GM19025 (cell line): ENCODE measurements around the gene MRPS18A.

Source experiments
- ATAC-seq: cut with Tn5 transposase; IDR thresholded peaks from one replicate; pipeline ENCODE4 v1.9.1; 2021; ENCODE audit warnings: mild to moderate bottlenecking, low read depth, moderate library complexity; ENCODE audit not compliant: unreplicated experiment

MRPS18A gene

DNA sequence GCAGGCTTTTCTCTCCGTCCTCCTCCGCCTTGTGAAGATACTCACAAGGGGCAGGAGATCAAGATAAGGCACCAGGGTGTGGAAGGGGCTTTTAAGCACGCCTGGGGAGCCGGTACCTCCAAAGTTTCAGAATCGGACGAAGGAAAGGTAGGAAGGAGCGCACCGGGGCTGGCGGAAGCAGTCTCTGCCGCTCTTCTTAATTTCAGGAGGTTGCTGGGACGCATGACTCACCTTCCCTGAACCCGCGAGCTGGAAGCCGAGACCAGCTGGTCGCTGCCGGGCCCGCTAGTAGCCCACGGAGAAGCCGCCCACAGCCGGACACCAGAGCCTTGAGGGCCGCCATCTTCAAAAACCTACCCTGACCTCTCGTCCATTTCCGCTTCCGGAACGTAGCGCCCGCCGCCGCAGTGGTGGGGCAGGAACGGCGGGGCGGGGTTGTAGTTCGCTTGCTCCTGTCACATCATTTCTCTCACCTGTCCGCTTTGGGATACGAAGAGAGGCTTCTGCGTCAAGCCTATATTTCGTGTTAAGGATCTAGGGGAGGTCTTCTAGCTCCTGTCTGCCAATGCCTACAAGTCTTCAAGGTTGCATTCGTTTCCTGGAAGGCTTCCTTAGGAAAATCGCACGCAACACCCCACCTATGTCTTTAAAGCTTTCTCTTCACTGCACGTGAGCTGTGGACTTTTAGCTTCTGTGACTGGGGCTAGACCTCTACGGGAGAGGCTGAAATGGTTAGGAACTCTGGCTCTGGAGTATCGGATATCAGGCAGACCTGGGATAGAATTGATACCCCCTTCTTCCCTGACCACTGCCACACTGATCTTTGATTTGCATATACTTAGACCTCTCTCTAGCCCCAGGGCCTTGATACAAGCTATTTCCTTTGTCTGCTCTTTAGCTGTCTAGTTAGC, at the start of gene MRPS18A:
Gene MRPS18A, minus strand, starts transcription at position 355 of the 911 bp plus-strand sequence. Its CDS starts 12 bp downstream, at position 343.
- peak; percentile 88 for ATAC-seq

DNA sequence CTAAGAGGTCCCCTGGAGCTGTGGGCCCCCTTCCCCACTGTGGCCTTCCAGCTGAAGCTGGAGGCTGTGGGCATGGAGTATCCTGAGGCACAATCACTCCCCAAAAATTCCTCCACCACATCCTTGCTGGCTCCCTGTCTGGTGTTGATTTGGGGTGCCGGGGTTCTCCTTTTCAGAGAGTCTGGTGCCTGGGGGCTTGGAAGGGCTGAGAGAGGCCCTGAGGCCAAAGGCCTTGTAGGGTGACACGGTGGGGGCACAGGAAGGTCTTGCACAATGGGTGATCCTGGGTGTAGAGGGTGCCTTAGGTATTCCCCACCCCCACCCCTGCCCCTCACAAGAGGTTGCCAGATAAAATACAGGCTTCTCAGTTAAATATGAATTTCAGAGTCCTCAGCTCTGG, 49.3 kb upstream of the MRPS18A start:
- no peak for ATAC-seq

DNA sequence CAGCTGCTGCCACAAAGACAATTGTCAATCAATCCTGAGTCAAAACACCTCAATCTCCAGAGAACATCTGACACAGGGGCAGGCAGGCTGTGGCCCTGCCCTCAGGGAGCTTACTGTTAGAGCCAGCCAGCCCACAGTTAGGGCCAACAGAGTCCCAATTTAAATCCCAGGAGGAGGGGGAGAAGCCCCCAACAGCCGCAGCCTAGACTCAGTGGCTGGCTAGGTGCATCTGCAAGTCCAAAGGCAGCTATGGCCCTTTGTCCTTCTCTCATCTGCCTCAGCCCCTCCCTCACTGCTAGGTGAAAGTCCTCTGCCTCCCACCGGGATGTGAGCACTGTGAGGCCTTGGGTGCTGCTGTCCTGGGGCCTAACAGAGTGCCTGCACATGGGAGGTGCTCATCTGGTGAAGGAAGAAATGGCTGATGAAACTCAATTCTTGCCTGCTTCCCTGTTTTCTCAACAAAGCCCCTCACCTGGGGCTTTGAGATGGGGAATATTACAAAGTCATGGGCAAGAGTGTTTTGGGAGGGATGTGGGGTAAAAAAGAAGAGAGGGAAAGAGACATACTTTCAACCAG, 48.7 kb upstream of the MRPS18A start:
- ATAC-seq = no peak

DNA sequence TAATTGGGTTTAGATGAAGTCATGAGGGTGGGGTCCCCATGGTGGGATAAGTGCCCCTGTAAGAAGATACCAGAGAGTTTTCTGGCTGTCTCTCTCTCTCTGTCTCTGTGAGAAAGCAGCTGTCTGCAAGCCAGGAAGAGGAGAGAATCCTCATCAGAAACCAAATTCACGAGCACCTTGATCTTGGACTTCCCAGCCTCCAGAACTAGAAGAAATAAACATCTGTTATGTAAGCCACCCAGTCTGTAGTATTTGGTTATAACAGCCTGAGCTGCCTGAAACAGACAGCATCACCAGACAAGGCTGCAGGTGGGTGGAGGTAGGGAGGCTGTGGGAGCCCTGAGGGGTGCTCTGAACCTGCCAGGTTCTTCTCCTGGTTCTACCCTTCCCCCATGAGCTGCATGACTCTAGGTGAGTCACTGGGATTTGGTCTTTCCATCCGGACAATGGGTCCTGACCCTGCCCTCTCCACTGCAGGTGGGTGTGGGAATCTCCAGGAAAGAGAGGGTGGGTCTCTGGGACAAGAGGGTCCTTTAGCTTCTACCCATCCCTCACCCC, 48.1 kb upstream of the MRPS18A start:
- no peak for ATAC-seq

DNA sequence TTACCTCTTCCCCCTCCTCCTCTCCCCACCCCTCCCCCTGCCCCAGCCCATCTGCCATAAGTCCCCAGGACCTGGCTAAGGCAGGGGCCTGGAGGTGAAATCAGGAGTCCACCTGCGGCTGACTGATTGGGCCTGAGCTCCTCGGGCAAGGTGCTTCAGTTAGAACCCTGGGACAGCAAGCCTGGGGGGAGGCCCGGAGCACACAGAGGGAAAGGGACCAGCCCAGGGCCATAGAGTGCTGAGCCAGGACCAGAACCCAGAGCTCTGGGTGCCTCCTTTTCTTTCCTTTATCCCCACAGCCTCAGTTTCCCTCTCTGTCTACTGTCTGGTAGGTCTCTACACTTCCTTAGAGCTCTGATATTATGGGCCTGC, 46.7 kb upstream of the MRPS18A start:
- ATAC-seq = no peak

DNA sequence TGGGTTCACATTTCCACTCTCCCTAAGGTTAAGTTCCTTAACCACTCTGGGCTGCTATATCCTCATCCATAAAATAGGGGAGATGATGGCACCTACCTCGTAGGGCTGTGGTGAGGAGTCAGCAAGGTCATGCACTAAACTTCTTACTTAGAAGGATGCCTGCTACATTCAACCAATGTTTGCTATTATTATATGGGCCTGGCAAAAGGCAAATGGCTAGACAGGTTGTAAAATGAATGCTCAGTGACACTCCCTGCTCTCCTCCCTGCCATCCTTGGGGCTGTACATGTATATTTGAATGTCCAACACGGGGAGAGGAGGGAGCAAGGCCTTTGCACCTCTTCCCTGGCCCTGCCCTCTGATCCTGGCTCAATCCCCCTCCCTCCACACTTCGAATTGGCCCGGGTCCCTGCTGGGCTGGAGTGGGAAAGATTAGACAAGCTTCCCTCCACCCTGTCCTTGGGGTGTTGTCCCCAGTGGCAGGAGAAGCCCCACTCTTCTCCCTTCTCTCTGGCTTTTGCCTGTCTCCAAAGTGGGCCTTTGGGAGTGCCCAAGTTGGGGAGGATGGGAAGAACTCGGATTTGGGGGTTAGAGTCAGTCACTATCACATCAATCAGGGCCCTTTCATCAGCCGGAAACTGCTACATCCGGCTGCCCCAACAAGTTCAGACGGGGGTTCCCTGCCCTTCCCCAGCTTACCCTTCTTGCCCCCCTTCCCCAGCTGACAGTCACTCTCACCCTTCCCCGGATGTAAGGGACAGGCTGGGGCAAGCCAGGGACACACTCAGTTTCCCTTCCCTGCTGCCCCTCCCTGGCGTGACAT, 46.1 kb upstream of the MRPS18A start:
- ATAC-seq = no peak

DNA sequence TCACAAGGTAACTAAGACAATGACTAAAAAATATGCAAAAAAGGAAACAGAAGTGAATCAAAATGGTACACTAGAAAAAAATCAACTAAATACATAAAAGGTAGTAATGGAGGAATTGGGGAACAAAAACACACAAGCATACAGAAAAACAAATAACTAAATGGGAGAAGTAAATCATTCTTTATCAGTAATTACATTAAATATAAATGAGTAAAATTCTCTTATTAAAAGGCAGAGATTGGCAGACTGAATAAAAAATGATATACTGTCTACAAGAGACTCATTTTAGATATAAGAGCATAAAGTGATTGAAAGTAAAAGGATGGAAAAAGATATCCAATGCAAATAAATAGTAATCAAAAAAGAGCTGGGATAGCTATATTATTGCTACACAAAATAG, 43.0 kb upstream of the MRPS18A start:
- no peak for ATAC-seq

DNA sequence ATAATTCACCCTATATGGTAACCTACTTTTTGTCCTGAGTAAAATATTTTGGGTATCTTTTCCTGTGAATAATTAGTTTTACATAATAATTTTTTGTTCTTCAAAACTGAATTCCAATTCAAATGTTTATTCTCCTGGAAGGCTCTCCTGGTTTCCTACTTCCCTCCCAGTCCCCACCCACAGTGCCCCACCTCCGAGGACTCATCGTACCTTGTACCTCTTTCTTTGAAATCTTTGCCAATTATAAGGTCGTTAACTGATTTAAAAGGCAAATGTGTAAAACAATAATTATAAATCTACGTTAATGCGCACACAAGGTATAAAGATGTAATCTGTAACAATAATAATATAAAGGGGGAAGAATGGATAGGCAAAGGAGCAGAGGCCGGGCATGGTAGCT, 41.9 kb upstream of the MRPS18A start:
- ATAC-seq = no peak

DNA sequence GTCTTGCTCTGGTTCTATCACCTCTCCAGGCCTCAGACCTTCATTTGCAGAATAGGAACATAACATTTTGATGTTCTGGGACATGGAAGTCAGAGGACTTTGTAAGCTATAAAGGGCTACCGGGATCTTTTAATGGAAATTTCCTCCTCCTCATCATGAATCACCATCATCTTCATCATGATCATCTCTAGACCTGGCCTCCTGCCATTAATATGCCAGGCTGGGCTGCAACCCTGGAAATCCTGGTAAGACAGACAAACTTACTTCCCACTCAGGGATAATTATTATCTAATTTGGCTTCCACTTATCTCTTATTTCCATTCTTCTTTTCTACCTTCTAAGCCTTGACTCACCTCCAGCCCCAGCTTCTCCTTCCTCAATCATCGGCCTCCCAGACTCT, 41.0 kb upstream of the MRPS18A start:
- ATAC-seq = no peak

DNA sequence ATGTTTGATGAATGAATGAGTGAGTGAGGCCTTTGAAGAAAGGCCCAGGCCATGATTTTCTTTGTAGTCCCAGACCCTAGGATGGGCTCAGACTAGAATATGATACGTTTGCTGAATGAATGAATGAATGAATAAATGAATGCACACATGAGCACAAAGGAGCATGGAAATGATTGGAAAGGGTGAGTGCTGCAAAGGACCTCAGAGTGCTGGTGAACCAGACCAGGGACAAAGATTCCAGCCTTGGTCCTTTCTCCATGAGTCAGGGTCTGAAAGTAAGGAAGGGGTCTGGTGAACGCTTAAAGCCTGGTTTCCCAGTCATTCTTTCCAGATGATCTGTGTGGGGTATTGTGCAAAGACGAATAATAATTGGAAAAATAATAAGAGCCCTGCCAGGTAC, 40.0 kb upstream of the MRPS18A start:
- ATAC-seq = no peak

DNA sequence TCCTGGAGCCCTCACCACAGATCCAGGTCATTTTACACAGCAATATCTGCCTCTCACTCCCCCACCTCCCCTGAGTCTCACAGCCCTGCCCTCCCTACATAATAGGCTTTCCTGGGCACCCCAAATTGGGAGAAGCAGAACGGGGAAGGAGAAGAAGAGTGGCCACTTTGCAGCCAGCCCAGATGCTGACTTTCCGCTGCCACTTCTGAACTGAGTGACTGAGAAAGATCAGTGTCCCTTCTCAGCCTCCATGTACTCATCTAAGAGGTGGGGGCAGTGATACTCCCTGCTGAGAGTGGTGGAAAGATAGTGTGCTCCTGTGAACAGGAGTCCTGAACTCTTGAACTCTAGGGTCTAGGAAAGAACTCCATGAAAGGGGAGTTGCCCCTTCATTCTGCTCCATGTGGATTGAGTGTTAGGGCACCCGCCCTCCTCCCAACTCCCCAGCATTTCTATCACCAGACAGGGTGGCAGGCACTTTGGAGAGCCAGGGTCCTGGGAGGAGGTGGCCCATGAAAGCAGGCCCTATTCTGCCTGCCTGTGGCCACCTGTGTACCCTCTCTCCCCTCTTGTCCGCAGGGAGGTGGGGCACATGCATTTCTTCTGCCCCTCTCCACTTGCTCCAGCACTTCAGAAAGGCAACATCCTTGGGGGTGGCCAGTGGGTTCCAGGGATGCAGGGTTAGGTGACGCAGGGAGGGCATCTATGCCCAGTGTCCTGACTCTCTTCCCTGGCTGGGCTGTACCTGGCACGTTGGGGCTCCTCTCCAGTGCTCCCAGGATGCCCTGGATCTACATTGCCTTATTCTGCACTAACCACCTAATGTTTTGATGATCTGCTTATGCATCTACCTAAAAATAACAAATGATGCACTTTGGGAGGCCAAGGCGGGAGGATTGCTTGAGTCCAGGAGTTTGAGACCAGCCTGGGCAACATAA, 38.3 kb upstream of the MRPS18A start:
- no peak for ATAC-seq

DNA sequence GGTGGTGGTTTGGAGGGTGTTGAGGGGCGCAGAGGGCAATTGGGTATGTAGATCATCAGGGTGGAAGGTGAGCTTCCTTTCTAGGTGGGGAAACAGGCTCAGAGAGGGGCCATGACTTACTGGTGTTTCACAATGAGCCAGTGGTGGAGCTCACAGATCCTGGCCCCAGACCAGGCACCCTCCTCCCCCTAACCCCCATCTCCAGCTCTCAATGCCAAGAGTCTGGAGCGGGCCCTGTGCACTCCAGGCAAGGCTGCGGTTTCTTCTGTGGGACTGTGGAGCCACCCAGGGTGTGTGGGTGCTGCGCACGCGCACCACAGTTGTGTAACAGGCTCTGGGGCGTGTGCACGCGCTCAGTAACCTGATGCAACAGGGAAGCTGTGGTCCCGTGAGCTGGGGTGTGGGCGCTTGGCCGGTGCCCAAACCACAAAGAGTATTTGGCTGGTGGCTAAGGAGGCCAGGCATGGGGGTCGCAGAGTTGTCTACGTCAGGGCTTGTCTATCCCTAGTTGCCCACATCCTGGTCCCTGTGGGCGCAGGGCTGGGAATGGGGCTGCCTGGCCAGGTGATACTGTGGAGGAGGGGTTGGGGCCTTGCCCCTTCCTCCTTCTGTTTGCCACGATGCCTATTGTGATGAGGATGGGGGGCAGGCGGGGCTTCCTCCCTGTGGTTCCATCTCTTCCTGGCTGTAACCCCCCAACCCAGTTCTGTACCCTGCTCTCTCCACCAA, 37.5 kb upstream of the MRPS18A start:
- no peak for ATAC-seq

DNA sequence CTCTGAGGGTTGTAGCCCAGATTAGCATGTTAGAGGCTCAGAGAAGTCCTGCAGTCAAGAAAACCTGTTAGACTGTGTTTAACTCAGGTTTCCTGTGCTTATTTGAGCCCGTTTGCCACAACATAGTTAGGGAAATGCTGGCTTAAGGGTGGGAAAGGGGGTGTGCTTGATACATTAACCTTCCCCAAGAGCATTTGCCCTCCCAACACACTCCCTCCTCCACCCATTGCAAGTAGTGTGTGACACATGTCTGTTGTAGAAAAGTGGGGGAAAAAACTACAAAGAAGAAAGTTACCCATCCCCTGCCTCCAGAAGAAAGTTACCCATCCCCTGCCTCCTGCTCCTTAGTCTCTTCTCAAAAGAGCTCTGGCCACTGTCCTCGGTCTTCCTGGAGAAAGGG, 36.8 kb upstream of the MRPS18A start:
- no peak for ATAC-seq

DNA sequence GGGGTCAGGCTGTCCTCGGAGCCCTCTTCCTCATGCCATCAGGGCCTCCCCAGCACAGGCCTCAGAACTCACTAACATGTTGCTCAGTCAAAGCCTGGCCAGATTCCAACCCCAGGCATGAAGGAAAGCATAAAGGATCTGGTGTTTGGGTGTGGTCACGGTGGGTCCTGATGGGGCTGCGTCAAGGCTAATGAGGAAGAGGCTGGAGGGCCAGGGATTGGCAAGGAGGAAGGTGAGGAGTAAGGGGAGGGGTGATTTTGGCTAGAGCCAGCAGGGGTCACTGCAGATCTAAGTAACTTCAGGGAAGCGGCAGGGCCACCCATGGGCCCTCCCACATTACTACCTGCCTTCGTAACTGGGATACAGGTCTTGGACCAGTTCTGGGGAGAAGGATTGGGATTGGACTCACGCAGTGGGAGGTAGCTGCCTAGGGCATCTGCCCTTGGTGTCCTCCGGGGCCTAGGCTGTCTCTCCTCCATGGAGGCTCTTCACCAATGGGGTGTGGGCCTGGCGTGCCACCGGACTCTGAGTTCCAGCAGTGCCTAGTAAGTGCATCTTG, 36.2 kb upstream of the MRPS18A start:
- no peak for ATAC-seq

DNA sequence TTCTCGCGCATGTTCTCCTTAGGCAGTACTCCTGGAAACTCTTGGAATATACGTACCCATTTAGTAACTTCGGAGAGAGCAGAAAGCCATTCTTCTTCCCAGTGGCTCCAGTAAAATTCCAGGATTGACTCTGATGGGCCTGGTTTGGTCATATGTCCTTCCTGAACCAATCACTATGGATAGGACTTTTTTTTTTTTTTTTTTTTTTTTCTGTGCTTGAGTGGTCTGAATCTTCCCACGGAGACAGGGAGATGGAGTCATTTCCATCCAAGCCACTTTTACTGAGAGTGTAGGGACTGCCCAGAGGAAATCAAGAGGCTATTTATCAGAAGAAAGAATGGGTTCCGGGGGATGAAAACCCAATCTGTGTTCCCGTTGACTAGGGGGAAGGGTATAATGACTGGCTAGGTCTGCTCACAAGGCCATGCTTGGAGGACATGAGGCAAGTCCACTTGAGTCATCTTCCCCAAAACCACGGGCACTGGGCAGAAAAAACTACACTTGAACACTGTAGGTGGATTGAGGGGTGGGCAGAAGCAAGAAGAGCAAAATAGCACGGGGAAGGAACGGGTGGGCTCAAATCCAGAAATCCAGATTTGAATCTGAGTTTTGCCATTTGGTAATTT, 35.4 kb upstream of the MRPS18A start:
- no peak for ATAC-seq

DNA sequence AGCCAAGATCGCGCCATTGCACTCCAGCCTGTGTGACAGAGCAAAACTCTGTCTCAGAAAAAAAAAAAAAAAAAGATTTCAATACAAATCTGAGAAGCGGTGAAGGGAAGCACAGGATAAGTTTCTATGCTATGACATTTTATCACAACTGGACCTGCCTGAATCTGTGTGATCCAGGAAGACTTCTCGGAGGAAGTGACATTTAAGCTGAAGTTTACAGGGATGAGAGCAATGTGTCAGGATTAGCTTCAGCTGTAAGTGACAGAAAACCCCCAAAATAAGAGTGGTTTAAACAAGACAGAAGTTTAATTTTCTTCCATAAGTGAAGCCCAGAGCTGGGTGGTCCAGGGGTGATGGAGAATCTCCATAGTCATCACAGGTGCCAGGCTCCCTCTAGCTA, 33.4 kb upstream of the MRPS18A start:
- ATAC-seq = no peak

DNA sequence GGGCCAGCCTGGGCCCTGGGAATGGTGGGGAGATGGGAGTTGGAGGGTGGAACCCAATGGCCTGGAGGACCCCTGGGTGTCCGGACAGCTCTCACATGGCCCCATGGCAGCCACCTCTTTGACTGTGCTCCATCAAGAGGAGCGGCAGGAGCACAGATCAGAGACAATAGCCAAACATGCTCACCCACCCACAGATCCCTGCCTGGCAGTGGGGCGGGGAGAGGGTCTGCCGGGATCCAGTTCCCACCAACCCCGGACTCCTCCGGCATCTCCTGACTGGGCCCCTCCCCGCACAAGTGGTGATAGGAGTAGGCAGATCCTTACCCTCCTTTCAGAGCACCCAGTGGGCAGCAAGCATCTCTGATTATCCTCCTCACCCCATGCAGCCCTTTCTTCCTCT, 31.9 kb upstream of the MRPS18A start:
- ATAC-seq = no peak

DNA sequence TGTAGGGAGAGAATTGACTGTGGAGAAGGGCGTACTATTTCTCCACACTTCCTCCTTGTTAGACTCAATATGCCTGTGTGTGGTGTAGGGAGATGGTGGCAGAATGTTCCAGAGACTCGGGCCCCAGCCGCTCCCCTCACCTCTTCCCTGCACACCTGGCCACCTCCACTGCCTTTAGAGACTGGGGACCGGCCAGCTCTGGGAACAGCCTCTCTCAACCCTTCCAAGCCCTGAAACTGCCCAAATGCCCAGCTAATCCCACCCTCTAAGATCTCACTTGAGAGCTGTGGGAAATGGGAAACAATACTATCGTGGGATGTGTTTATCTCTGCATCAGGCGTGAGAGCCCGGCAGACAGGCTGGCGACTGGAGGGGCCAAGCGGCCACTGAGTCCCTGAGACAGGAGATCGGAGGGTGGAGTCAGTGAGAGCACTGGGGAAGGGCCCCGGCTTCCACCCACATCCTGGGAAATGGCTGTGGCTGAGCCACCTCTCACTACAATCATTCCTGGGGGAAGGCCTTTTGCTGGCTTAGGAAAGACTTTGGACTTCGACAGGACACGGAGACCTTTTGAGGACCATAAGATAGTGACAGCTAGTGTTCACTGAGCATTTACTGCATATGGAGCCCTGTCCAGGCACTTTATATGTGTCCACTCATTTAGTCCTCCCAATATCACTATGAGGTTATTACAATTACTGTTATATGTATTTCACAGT, 31.0 kb upstream of the MRPS18A start:
- ATAC-seq = no peak
